HepG2 (cell line): Measurements from ENCODE around the gene ZNF514. TPM values are rescaled to one million over a fixed set of nuclear protein-coding genes. Genes with fewer than 3 reads are reported as not detected.
A peak's percentile ranks its signal among the peaks of the same experiment; 100 is the strongest.

Experiments used
- GLI4 ChIP-seq: sonication (generic); formaldehyde crosslinking; IDR thresholded peaks from 2 replicates; pipeline ENCODE4 v1.5.1; 2020; ENCODE audit warnings: missing genetic modification reagents, mild to moderate bottlenecking, moderate library complexity, borderline replicate concordance
- HOXA3 ChIP-seq: sonication (generic); formaldehyde crosslinking; IDR thresholded peaks from 2 replicates; pipeline ENCODE4 v1.5.0; 2020; ENCODE audit warnings: missing genetic modification reagents
- NR2F2 ChIP-seq: IDR thresholded peaks from 2 replicates; pipeline ENCODE4 v1.6.1; 2012; ENCODE audit warnings: low read depth, inconsistent platforms, borderline replicate concordance
- SIN3B ChIP-seq: fragments of 150-350 bp; IDR thresholded peaks from 2 replicates; pipeline ENCODE4 v1.6.1; 2014; ENCODE audit warnings: low read length
- SKI ChIP-seq: fragments of 450-650 bp; IDR thresholded peaks from one replicate; pipeline ENCODE4 v1.6.1; 2018; ENCODE audit warnings: mild to moderate bottlenecking; ENCODE audit not compliant: partially characterized antibody
- ZFP36 ChIP-seq: fragments of 150-350 bp; IDR thresholded peaks from 2 replicates; pipeline ENCODE4 v1.6.1; 2018; ENCODE audit warnings: borderline replicate concordance, low read length, low read depth; ENCODE audit not compliant: partially characterized antibody
- ZNF44 ChIP-seq: sonication (generic); formaldehyde crosslinking; IDR thresholded peaks from 2 replicates; pipeline ENCODE4 v1.5.1; 2020; ENCODE audit warnings: mild to moderate bottlenecking, missing genetic modification reagents
- ZNF530 ChIP-seq: sonication (generic); formaldehyde crosslinking; IDR thresholded peaks from 2 replicates; pipeline ENCODE4 v1.5.0; 2020; ENCODE audit warnings: low read depth, mild to moderate bottlenecking, missing genetic modification reagents
- polyA plus RNA-seq, 8 experiments: library from polyadenylated mRNA; depleted of rRNA in 3 of 8; stranded (reverse) in 7 of 8; unstranded in 1 of 8; fragments of >200 nt; fragmentation: Illumina TruSeq in 4 of 8; extraction: Trizol in 4 of 8; gene quantifications; 2 replicates each; pipeline versions ENCODE4 v1.2.1 to v1.2.3, GENCODE V29; 2011 to 2016; ENCODE audit warnings: low read depth in 4 of 8, missing spikeins in 1 of 8, mixed read lengths in 1 of 8; ENCODE audit not compliant: insufficient read depth in 1 of 8
- total RNA-seq, 5 experiments: library from RNA; depleted of rRNA; stranded (reverse); fragments of >200 nt; fragmentation: Illumina TruSeq; extraction: Trizol; gene quantifications; 2 replicates each; pipeline ENCODE4 v1.2.3, GENCODE V29; 2016; ENCODE audit warnings: low read depth in 1 of 5
- TF ChIP-seq, protein P1 (sequence below): sonication (generic); formaldehyde crosslinking; IDR thresholded peaks from 2 replicates; pipeline ENCODE4 v1.4.0; 2020; ENCODE audit warnings: missing genetic modification reagents, mild to moderate bottlenecking, borderline replicate concordance
- TF ChIP-seq, protein P2 (sequence below): sonication (generic); formaldehyde crosslinking; IDR thresholded peaks from 2 replicates; pipeline ENCODE4 v1.5.1; 2020; ENCODE audit warnings: mild to moderate bottlenecking, missing genetic modification reagents, moderate library complexity
- TF ChIP-seq, protein P3 (sequence below): sonication (generic); formaldehyde crosslinking; IDR thresholded peaks from 2 replicates; pipeline ENCODE4 v1.8.0; 2023; ENCODE audit warnings: mild to moderate bottlenecking, missing genetic modification reagents
- TF ChIP-seq, protein P4 (sequence below): IDR thresholded peaks from 2 replicates; pipeline ENCODE4 v1.6.1; 2016; ENCODE audit warnings: mild to moderate bottlenecking
- TF ChIP-seq, protein P5 (sequence below): sonication (generic); formaldehyde crosslinking; IDR thresholded peaks from 2 replicates; pipeline ENCODE4 v1.8.0; 2022; ENCODE audit warnings: mild to moderate bottlenecking, missing genetic modification reagents, moderate library complexity
- TF ChIP-seq, protein P6 (sequence below): sonication (generic); formaldehyde crosslinking; IDR thresholded peaks from 2 replicates; pipeline ENCODE4 v1.9.0; 2021; ENCODE audit warnings: missing genetic modification reagents, borderline replicate concordance
- TF ChIP-seq, protein P7 (sequence below): sonication (generic); formaldehyde crosslinking; IDR thresholded peaks from 2 replicates; pipeline ENCODE4 v1.8.1; 2023; ENCODE audit warnings: mild to moderate bottlenecking, missing genetic modification reagents, borderline replicate concordance

The ZNF514 gene
- total and polyA plus RNA-seq, 2 of the 13 experiments (the other 11 are each of a cell fraction or from before 2014, with no cell fraction given) = 15.2 to 18.7 TPM

DNA sequence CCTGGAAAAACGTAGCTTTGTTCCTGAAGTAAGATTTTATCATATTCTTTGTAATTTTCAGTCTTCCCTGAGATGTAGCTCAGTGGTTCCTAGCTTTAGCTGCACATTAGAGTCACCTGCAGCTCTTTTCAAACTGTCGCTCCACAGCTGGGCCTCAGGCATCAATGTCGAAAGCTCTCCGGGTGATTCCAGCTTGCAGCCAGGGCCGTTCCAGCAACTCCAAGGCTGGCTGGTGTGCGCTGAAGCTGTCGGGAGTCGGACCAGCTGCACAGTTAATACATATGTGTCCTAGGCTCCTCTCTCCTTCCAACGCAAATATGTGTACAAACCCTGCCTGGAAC is 5.4 kb upstream of the ZNF514 start (continued):
- TF ChIP-seq, protein P1, sequence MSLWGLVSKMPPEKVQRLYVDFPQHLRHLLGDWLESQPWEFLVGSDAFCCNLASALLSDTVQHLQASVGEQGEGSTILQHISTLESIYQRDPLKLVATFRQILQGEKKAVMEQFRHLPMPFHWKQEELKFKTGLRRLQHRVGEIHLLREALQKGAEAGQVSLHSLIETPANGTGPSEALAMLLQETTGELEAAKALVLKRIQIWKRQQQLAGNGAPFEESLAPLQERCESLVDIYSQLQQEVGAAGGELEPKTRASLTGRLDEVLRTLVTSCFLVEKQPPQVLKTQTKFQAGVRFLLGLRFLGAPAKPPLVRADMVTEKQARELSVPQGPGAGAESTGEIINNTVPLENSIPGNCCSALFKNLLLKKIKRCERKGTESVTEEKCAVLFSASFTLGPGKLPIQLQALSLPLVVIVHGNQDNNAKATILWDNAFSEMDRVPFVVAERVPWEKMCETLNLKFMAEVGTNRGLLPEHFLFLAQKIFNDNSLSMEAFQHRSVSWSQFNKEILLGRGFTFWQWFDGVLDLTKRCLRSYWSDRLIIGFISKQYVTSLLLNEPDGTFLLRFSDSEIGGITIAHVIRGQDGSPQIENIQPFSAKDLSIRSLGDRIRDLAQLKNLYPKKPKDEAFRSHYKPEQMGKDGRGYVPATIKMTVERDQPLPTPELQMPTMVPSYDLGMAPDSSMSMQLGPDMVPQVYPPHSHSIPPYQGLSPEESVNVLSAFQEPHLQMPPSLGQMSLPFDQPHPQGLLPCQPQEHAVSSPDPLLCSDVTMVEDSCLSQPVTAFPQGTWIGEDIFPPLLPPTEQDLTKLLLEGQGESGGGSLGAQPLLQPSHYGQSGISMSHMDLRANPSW = no peak
- TF ChIP-seq, protein P2, sequence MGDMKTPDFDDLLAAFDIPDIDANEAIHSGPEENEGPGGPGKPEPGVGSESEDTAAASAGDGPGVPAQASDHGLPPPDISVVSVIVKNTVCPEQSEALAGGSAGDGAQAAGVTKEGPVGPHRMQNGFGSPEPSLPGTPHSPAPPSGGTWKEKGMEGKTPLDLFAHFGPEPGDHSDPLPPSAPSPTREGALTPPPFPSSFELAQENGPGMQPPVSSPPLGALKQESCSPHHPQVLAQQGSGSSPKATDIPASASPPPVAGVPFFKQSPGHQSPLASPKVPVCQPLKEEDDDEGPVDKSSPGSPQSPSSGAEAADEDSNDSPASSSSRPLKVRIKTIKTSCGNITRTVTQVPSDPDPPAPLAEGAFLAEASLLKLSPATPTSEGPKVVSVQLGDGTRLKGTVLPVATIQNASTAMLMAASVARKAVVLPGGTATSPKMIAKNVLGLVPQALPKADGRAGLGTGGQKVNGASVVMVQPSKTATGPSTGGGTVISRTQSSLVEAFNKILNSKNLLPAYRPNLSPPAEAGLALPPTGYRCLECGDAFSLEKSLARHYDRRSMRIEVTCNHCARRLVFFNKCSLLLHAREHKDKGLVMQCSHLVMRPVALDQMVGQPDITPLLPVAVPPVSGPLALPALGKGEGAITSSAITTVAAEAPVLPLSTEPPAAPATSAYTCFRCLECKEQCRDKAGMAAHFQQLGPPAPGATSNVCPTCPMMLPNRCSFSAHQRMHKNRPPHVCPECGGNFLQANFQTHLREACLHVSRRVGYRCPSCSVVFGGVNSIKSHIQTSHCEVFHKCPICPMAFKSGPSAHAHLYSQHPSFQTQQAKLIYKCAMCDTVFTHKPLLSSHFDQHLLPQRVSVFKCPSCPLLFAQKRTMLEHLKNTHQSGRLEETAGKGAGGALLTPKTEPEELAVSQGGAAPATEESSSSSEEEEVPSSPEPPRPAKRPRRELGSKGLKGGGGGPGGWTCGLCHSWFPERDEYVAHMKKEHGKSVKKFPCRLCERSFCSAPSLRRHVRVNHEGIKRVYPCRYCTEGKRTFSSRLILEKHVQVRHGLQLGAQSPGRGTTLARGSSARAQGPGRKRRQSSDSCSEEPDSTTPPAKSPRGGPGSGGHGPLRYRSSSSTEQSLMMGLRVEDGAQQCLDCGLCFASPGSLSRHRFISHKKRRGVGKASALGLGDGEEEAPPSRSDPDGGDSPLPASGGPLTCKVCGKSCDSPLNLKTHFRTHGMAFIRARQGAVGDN (CRISPR knock-in tag) = no peak
- TF ChIP-seq ZNF530 = 0 out of 2 replicates have a peak, but pooled peaks have one; percentile 50
- TF ChIP-seq SKI = no peak
- TF ChIP-seq NR2F2 = no peak
- TF ChIP-seq, protein P3, sequence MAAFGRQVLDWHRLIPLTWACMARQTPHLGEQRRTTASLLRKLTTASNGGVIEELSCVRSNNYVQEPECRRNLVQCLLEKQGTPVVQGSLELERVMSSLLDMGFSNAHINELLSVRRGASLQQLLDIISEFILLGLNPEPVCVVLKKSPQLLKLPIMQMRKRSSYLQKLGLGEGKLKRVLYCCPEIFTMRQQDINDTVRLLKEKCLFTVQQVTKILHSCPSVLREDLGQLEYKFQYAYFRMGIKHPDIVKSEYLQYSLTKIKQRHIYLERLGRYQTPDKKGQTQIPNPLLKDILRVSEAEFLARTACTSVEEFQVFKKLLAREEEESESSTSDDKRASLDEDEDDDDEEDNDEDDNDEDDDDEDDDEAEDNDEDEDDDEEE (CRISPR knock-in tag) = no peak
- TF ChIP-seq ZNF44 (CRISPR knock-in tag) = no peak
- TF ChIP-seq, protein P4, sequence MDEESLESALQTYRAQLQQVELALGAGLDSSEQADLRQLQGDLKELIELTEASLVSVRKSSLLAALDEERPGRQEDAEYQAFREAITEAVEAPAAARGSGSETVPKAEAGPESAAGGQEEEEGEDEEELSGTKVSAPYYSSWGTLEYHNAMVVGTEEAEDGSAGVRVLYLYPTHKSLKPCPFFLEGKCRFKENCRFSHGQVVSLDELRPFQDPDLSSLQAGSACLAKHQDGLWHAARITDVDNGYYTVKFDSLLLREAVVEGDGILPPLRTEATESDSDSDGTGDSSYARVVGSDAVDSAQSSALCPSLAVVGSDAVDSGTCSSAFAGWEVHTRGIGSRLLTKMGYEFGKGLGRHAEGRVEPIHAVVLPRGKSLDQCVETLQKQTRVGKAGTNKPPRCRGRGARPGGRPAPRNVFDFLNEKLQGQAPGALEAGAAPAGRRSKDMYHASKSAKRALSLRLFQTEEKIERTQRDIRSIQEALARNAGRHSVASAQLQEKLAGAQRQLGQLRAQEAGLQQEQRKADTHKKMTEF = no peak
- TF ChIP-seq, protein P5, sequence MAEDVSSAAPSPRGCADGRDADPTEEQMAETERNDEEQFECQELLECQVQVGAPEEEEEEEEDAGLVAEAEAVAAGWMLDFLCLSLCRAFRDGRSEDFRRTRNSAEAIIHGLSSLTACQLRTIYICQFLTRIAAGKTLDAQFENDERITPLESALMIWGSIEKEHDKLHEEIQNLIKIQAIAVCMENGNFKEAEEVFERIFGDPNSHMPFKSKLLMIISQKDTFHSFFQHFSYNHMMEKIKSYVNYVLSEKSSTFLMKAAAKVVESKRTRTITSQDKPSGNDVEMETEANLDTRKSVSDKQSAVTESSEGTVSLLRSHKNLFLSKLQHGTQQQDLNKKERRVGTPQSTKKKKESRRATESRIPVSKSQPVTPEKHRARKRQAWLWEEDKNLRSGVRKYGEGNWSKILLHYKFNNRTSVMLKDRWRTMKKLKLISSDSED (CRISPR knock-in tag) = no peak
- TF ChIP-seq, protein P6, sequence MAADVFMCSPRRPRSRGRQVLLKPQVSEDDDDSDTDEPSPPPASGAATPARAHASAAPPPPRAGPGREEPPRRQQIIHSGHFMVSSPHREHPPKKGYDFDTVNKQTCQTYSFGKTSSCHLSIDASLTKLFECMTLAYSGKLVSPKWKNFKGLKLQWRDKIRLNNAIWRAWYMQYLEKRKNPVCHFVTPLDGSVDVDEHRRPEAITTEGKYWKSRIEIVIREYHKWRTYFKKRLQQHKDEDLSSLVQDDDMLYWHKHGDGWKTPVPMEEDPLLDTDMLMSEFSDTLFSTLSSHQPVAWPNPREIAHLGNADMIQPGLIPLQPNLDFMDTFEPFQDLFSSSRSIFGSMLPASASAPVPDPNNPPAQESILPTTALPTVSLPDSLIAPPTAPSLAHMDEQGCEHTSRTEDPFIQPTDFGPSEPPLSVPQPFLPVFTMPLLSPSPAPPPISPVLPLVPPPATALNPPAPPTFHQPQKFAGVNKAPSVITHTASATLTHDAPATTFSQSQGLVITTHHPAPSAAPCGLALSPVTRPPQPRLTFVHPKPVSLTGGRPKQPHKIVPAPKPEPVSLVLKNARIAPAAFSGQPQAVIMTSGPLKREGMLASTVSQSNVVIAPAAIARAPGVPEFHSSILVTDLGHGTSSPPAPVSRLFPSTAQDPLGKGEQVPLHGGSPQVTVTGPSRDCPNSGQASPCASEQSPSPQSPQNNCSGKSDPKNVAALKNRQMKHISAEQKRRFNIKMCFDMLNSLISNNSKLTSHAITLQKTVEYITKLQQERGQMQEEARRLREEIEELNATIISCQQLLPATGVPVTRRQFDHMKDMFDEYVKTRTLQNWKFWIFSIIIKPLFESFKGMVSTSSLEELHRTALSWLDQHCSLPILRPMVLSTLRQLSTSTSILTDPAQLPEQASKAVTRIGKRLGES (CRISPR knock-in tag) = 0 out of 2 replicates have a peak, but pooled peaks have one; percentile 15
- no peak for TF ChIP-seq SIN3B
- TF ChIP-seq, protein P7, sequence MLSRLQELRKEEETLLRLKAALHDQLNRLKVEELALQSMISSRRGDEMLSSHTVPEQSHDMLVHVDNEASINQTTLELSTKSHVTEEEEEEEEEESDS (CRISPR knock-in tag) = 0 out of 2 replicates have a peak, but pooled peaks have one; percentile 37
- TF ChIP-seq HOXA3 (CRISPR knock-in tag) = no peak
- peak; percentile 61; the same call in 1 of the 2 replicates for TF ChIP-seq GLI4 (CRISPR knock-in tag)
- no peak for TF ChIP-seq ZFP36
